ENCODE results near the gene NHERF1. TPM values are rescaled to one million over a fixed set of nuclear protein-coding genes. Genes with fewer than 3 reads are reported as not detected.
A peak's percentile ranks its signal among the peaks of the same experiment; 100 is the strongest.

NHERF1 gene
- total RNA-seq = 10 to 100 TPM in 1 of 4 donors, 1 to 10 TPM in 3; 3.9 to 16.6 (median 4.9) TPM
- 10 to 100 TPM in 1 of 3 donors, 1 to 10 TPM in 2; 2.4 to 37.1 (median 3.1) TPM for polyA plus RNA-seq
- long read RNA-seq, donor 1, partial matches to known transcripts = 0 of 4 reads
- long read RNA-seq, donor 1, other reads (novel, unspliced or antisense) = 0 of 4 reads
- long read RNA-seq, donor 2, transcript SLC9A3R1-201 (6 exons, 1,969 nt) = major isoform, 6 of 7 reads
- long read RNA-seq, donor 2, partial matches to known transcripts = 0 of 7 reads
- long read RNA-seq, donor 2, other reads (novel, unspliced or antisense) = 1 of 7 reads

GRCh38 chr17:74748529-74749278 is at the start of gene NHERF1:
TSS of gene NHERF1 (plus strand) at chr17:74748628. CDS start at chr17:74748847, 219 bp downstream.
- 0 to 1% (median 1%) methylated on average over 62 to 90 of the region's 90 CpGs for WGBS, 3 donors

DNA sequence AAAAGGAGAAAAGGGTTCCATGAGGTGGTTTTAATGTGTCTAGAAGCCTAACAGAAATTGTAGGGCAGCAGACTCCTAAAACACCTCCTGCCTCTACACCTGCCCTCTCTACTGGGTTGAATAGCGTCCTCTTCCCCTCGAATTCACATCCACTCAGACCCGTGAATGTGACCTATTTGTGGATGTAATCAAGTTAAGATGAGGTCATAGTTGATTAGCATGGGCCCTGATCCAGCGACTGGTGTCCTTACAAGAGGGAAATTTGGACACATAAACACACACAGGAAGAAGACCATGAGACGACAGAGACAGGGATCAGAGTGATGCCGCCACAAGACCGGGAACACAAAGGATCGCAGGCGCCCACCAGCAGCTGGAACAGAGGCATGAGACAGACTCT is 49.2 kb upstream of the NHERF1 start:
- H3K36me3 ChIP-seq (ENCODE audit: insufficient read depth in 1 of 2, low read depth in 1 of 2) = no peaks in the 10 kb centered on the region
- intact Hi-C loops (cut with DNase I) = no loop called here
- no peak for DNase-seq
- WGBS, 3 donors = 68 to 74% (median 70%) methylated on average over 9 of the region's 9 CpGs
- H3K4me1 ChIP-seq = no peaks in the 10 kb centered on the region
- no peak overlapping the region for H3K27ac ChIP-seq
- peaks cover 0 to 11% (median 4%) of the 10 kb centered on the region in 3 donors for H3K27me3 ChIP-seq (ENCODE audit: insufficient read depth in 3 of 3, low read length in 2 of 3)
- TF ChIP-seq, protein P1, sequence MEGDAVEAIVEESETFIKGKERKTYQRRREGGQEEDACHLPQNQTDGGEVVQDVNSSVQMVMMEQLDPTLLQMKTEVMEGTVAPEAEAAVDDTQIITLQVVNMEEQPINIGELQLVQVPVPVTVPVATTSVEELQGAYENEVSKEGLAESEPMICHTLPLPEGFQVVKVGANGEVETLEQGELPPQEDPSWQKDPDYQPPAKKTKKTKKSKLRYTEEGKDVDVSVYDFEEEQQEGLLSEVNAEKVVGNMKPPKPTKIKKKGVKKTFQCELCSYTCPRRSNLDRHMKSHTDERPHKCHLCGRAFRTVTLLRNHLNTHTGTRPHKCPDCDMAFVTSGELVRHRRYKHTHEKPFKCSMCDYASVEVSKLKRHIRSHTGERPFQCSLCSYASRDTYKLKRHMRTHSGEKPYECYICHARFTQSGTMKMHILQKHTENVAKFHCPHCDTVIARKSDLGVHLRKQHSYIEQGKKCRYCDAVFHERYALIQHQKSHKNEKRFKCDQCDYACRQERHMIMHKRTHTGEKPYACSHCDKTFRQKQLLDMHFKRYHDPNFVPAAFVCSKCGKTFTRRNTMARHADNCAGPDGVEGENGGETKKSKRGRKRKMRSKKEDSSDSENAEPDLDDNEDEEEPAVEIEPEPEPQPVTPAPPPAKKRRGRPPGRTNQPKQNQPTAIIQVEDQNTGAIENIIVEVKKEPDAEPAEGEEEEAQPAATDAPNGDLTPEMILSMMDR (IDR thresholded peaks at IDR 0.05) = no peak
- H3K9me3 ChIP-seq = no peaks in the 10 kb centered on the region
- no peak for ATAC-seq
- H3K4me3 ChIP-seq = no peak overlapping the region

More at GRCh38 chr17:74748529-74749278, at the start of gene NHERF1:
- Histone ChIP-seq H3K4me3 (peak within 1 kb of the TSS; percentile 80), H3K9me3 (no peaks in the 10 kb centered on the region), H3K27ac (peak within 1 kb of the TSS; percentile 73), H3K36me3 (ENCODE audit: insufficient read depth in 1 of 2, low read depth in 1 of 2) (no peaks in the 10 kb centered on the region), H3K27me3 (ENCODE audit: insufficient read depth in 3 of 3, low read length in 2 of 3) (peaks cover 0 to 11% (median 1%) of the 10 kb centered on the region in 3 donors), H3K4me1 (peaks cover 11% of the 10 kb centered on the region)
- intact Hi-C loops (cut with DNase I) = loop anchor here in 1 of 2 donors (5.0 kb wide), 1 partner anchor 209 kb away; no protein-coding TSS in a partner anchor
- ATAC-seq (peak; percentile 92 to 96 (median 94)), DNase-seq (peak; percentile 96)
- TF ChIP-seq, protein P1 (IDR thresholded peaks at IDR 0.05) = no peak

- Histone ChIP-seq H3K4me1 (no peaks in the 10 kb centered on the region), H3K36me3 (ENCODE audit: insufficient read depth in 1 of 2, low read depth in 1 of 2) (no peaks in the 10 kb centered on the region), H3K4me3 (no peak overlapping the region), H3K27me3 (ENCODE audit: insufficient read depth in 3 of 3, low read length in 2 of 3) (peaks cover 0 to 16% (median 4%) of the 10 kb centered on the region in 3 donors), H3K9me3 (no peaks in the 10 kb centered on the region), H3K27ac (no peak overlapping the region)
- intact Hi-C loops (cut with DNase I) = no loop called here
- TF ChIP-seq, protein P1 (IDR thresholded peaks at IDR 0.05) = no peak
- 64 to 68% (median 67%) methylated on average over 9 of the region's 9 CpGs for WGBS, 3 donors
- ATAC-seq (no peak), DNase-seq (no peak)
Observed at GRCh38 chr17:74702116-74702871, 46.1 kb upstream of the NHERF1 start.

- no peak overlapping the region for H3K27ac ChIP-seq
- H3K4me1 ChIP-seq = no peaks in the 10 kb centered on the region
- intact Hi-C loops (cut with DNase I) = no loop called here
- peaks cover 0 to 19% (median 2%) of the 10 kb centered on the region in 3 donors for H3K27me3 ChIP-seq (ENCODE audit: insufficient read depth in 3 of 3, low read length in 2 of 3)
- 35 to 54% (median 51%) methylated on average over 2 of the region's 2 CpGs for WGBS, 3 donors
- no peak overlapping the region for H3K4me3 ChIP-seq
- H3K36me3 ChIP-seq (ENCODE audit: insufficient read depth in 1 of 2, low read depth in 1 of 2) = no peaks in the 10 kb centered on the region
- DNase-seq (no peak), ATAC-seq (no peak)
- TF ChIP-seq, protein P1 (IDR thresholded peaks at IDR 0.05) = no peak
- no peaks in the 10 kb centered on the region for H3K9me3 ChIP-seq
Observed at GRCh38 chr17:74703311-74703710, 45.1 kb upstream of the NHERF1 start.

All from psoas muscle (tissue), 8 donors.